ENCODE data around the gene TRPM7.
"Not testable (repeated sequence)": the region's sequence is repeated elsewhere in the genome, so short reads cannot be mapped to it uniquely, and the experiment has no call there.

The TRPM7 gene

DNA sequence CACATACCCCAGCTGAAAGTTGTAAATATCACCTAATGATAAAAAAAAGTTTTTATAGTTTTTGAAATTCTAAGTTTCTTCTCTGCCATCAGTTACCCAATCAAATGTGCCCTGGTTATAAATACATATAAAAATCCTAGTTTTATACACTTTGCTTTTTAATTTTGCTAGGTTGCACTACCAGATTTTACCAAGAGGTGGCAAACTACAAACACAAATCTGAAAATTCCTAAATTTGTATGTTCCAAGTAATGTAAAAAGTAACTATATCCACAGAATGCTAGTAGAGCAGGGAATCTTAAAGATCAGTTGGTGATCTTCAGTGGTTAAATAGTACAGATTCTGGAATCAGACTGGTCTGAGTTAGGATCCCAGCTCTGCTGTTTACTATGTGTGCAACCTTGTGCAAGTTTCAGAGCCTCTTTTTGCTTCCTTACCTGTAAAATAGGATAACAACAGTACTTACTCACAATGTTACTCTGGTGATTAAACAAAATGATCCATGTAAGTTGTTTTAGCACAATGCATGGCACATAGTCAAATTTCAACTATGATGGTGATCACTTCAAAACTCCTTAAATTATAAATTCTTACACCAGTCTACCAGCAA lies 11.0 kb downstream of the TRPM7 start:
- no peak for DNase-seq (ENCODE audit: extremely low spot score, insufficient read length, low read depth)
- peak; percentile 31 for FAIRE-seq

DNA sequence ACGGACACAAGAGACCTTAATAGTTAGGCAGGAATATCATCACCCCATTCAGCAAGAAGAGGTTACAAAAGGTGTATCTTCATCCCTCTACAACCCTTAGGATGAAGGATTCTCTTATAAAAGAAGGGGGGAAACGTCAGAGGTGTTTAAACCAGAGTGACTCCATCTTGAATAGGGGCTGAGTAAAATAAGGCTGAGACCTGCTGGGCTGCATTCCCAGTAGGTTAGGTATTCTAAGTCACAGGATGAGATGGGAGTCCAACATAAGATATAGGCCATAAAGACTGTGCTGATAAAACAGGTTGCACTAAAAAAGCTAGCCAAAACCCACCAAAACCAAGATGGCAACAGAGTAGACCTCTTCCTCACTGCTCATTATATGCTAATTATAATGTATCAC lies 16.5 kb downstream of the TRPM7 start:
- FAIRE-seq (no peak), DNase-seq (ENCODE audit: extremely low spot score, insufficient read length, low read depth) (no peak)

DNA sequence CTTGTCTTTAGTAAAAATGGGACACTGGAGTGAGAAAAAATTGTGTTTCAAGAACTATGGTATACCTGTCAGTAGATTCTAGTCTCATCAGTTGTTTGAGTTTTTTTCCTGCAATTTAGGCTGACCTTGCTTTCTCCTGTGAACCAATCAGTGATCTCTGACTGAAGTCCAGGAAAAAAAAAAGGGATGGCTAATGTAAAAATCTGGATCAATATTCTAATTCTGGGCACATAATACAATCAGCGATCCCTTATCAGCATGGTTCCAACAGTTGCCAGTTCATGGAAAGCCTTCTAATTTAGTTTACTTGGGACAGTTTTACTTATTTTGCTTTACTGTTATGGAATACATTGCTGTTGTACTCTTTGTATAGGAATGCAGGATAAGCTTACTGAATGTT lies 17.0 kb downstream of the TRPM7 start:
- no peak for FAIRE-seq
- no peak for DNase-seq (ENCODE audit: extremely low spot score, insufficient read length, low read depth)

DNA sequence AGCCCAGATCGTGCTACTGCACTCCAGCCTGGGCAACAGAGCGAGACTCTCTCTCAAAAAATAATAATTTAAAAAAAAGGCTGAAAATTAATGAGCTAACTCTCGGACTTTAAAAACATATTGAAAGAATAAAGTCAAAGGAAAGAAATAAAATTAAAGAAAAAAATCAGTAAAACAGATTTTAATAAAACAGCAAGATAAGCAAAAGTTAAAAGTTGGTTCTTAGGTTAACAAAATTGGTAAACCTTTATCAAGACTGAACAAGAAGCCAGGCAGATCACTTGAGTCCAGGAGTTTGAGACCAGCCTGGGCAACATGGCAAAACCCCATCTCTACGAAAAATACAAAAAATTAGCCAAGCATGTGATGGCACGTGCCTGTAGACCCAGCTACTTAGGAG lies 20.7 kb downstream of the TRPM7 start:
- FAIRE-seq: no peak
- DNase-seq (ENCODE audit: extremely low spot score, insufficient read length, low read depth): no peak

DNA sequence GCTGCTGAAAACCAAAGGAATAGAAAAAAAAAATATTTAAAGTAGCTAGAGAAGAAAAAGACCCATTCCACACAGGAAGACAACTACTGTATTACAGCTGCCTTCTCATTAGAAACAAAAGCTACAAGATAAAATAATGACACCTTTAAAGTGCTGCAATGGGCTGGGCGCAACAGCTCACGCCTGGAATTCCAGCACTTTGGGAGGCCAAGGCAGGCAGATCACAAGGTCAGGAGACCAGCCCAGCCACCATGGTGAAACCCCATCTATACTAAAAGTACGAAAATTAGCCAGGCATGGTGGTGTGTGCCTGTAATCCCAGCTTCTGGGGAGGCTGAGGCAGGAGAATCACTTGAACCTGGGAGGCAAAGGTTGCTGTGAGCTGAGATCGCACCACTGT lies 31.0 kb downstream of the TRPM7 start:
- no peak for DNase-seq (ENCODE audit: extremely low spot score, insufficient read length, low read depth)
- no peak for FAIRE-seq

DNA sequence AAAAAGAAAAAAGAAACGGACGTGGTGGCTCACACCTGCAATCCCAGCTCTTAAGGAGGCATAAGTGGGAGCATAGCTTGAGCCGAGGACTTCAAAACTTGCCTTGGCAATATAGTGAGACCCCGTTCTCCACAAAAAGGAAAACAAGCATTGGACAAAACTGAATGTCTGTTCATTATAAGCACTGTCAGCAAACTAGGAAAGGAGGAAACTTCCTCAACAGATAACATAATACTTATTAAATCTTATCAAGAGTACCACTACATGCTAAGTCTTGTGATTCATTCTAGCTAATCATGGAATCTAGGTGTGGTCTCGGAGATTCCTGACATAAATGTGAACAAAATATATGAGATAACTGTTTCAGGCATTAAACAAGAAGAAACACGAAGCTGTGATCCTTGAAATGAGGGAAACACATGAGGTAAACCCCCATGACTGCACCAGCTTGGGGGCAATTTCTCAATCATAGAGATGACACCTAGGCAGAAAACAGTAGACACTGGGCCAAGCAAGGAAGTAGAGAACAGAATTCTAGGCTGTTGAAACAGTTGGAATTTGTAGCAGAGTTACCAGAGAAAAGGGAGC lies 33.3 kb downstream of the TRPM7 start:
- FAIRE-seq: no peak

DNA sequence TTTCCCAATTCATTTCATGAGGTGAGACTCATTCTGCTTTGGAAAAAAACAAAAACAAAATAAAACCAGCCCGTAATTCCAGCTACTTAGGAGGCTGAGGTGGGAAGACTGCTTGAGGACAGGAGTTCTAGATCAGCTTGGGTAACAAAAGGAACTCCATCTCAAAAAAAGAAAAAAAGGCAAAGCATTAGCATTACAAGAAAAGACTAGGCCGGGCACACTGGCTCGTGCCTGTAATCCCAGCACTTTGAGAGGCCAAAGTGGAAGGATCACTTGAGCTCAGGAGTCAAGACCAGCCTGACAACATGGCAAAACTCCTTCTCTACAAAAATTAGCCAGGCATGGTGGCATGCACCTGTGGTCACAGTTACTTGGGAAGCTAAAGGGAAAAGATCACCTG lies 33.9 kb downstream of the TRPM7 start:
- no peak for FAIRE-seq
- DNase-seq (ENCODE audit: extremely low spot score, insufficient read length, low read depth): no peak

More for the DNA sequence above, 33.3 kb downstream of the TRPM7 start:
- DNase-seq (ENCODE audit: extremely low spot score, insufficient read length, low read depth): no peak

DNA sequence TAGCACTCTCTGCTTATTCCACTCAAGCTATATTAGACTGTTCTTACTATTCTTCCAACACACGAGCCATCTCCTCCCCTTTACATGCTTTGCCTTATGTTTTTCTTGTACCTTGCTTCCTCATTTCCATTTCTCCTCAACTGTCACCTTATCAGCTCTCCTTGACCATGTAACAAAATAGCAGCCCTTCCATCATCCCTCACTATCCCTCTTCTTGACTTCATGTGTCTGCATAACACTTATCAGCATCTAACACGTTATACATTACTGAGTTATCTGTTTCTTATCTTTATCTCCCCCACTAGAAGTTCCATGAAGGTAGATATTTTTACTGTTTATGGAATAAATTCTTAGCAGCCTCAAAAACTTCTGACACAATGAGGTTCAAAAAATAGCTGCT lies 45.3 kb downstream of the TRPM7 start:
- FAIRE-seq (no peak), DNase-seq (ENCODE audit: extremely low spot score, insufficient read length, low read depth) (no peak)

DNA sequence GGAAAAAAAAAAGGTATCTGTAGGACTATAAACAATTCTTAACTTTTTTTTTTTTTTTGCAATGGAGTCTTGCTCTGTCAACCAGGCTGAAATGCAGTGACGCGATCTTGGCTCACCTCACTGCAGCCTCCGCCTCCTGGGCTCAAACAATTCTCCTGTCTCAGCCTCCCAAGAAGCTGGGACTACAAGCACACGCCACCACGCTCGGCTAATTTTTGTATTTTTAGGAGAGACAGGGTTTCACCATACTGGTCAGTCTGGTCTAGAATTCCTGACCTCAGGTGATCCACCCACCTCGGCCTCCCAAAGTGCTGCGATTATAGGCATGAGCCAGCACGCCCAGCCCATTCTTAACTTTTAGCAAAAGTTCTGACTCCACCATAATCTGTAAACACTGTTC lies 50.5 kb downstream of the TRPM7 start:
- FAIRE-seq (no peak), DNase-seq (ENCODE audit: extremely low spot score, insufficient read length, low read depth) (no peak)

DNA sequence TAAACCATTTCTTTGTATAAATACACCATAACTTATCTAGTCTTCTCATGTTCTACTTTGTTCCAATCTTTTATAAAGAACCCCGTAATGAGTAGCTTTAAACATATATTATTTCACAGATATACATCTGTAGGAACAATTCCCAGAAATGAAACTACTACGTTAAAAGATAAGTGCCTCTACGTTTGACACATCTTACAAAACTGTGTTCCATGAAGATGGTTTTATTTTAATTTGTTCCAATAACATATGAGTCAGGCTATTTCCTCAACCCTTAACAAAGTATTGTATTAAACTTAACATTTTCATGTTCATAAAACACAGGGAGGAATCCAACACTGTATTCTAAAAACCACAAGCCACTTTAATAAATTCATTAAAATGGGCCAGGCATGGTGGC lies 52.9 kb downstream of the TRPM7 start:
- no peak for FAIRE-seq

DNA sequence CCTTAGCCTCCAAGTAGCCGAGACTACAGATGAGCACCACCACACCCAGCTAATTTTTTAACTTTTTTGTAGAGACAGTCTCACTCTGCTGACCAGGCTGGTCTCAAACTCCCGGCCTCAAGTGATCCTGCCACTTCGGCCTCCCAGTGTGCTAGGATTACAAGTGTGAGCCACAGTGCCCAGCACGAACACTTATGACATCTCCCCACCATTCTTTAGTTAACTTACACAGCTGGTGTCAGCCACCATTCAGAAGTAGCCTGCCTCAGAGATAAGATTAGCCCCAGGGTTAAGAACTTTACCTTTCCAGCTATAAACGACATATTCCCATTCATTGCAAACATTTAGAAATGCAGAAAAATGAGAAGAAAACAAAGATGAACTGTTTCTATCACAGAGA lies 58.2 kb downstream of the TRPM7 start:
- DNase-seq (ENCODE audit: extremely low spot score, insufficient read length, low read depth): no peak
- FAIRE-seq: no peak

More for the DNA sequence above, 52.9 kb downstream of the TRPM7 start:
- DNase-seq (ENCODE audit: extremely low spot score, insufficient read length, low read depth): no peak

DNA sequence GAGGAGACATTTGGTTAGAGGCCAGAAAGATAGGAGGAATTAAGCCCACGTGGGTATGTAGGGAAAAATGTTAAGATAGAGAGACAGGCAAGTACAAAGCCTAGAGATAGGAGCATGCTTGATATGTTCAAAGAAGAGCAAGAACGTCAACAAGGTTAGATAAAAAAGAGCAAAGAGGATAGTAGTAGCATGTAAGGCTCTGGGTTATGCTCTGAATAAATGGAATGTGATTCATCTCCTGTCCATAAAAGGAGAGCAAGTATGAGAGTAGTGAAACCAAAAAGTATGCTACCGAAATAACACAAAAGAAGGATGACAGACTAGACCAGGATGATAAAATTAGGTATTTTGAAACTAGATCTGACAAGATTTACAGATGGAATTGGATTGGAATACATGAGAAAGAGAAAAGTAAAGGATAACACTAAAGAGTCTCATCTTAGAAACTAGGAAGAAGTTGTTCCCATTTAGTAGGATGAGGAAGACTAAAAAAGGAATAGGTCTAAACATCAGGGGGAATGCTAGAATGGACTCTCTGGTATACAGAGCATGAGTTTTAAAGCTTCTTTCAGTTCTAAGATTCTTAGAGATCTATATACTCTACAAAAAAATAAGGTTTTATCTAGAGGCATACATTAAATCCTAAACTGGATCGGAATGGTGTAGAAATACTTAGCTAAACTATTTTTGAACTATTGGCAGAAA lies 59.1 kb downstream of the TRPM7 start:
- no peak for DNase-seq (ENCODE audit: extremely low spot score, insufficient read length, low read depth)
- no peak for FAIRE-seq

DNA sequence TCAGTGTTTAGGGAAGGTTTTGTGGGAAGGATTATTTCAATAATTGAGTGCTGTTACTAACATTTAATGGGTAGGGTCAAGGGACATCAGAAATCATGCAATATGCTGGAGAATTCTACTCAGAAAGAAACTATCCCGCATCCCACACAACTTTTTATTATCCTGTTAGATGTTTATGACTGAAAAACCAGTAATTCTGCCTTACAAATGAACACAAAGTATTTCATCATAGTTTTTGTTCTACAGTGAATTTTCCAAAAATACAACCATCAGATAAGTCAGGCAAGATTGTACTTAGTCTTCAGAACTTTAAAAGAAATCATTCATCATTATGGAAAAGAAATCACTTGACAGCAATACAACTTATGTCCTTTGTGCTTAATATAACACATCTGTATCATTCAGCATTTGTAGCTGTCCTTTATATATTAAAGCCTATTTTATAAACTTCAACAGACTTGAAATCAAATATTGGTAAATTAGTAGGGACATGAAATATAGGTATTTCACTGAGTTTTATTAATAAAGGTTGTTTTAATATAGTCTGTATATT lies 61.9 kb downstream of the TRPM7 start:
- FAIRE-seq: no peak
- no peak for DNase-seq (ENCODE audit: extremely low spot score, insufficient read length, low read depth)

DNA sequence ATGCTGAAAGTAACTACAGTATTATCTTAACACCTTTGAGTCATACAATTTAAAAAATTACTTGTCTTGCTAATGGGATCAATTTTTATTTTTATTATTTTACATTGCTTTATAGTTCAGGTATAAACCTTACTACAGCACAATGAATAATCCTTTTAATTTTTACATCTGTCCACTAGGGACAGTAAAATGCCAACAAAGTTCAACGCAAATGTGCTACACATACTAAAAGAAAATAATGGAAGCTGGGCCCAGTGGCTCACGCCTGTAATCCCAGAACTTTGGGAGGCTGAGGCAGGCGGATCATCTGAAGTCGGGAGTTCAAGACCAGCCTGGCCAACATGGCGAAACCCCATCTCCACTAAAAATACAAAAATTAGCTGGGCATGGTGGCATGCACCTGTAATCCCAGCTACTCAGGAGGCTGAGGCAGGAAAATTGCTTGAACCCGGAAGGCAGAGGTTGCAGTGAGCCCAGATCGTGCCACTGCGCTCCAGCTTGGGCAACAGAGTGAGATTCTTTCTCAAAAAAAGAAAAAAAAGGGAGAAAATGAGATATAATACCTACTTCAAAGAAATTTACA lies 64.1 kb downstream of the TRPM7 start:
- not testable (repeated sequence) for DNase-seq (ENCODE audit: extremely low spot score, insufficient read length, low read depth)

DNA sequence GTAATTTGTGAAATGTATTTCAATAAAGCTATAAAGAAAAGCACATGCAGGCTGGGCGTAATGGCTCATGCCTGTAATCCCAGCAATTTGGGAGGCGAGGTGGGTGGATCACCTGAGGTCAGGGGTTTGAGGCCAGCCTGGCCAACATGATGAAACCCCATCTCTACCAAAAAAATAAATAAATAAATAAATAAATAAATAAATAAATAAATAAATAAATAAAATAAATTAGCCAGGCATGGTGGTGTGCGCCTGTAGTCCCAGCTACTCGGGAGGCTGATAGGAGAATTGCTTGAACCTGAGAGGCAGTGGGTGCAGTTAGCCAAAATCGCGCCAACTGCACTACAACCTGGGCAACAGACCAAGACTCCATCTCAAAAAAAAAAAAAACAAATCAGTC lies 69.6 kb downstream of the TRPM7 start:
- FAIRE-seq: not testable (repeated sequence)

More for the DNA sequence above, 64.1 kb downstream of the TRPM7 start:
- FAIRE-seq: not testable (repeated sequence)

DNA sequence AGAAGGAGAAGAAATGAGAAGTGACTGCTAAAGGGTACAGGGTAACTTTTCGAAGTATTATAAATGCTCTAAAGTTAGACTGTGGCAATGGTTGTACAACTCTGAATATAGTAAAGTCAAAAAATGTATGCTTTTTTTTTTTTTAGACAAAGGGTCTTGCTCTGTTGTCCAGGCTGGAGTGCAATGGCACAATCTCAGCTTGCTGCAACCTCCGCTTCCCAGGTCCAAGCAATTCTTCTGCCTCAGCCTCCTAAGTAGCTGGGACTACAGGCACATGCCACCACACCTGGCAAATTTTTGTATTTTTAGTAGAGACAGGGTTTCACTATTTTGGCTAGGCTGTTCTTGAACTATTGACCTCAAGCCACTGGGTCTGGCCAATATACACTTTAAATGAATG lies 70.0 kb downstream of the TRPM7 start:
- not testable (repeated sequence) for FAIRE-seq; DNase-seq (ENCODE audit: extremely low spot score, insufficient read length, low read depth)

More for the DNA sequence above, 69.6 kb downstream of the TRPM7 start:
- not testable (repeated sequence) for DNase-seq (ENCODE audit: extremely low spot score, insufficient read length, low read depth)

DNA sequence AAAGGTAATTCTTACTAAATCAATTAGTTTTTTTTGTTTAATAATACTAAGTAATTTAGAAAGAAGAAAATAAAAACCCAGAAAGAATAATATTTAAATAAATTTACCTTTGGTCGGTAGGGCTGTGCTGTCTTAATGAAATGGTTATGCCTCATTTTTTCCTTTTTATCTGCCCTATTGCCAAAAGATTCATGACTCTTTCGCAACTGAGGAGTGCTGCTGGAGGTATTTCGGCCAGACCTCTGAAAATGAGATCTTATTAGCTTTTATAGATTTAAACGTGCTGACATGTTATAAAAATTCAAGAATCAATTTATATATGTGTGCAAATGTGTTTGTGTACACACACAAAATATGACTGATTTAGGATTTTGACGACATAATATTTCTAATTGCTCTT lies 73.0 kb downstream of the TRPM7 start:
- DNase-seq (ENCODE audit: extremely low spot score, insufficient read length, low read depth) (no peak), FAIRE-seq (no peak)

DNA sequence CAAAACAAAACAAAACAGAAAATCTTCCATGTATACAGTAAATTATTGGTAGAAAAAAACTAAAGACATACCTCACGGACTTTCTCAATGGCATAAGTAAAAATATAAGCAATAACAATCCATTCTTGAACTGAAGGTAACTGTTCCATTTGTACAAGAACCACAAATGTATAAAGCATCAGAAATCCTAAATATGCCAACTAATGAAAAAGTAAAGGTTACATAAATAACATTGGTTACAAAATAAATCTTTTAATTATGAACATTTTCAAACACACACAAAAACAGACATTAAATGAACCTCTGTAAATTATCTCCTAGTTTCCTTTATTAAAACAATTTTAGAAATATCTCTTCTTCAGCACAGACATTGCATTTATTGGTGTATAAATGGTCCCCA lies 79.5 kb downstream of the TRPM7 start:
- FAIRE-seq (no peak), DNase-seq (ENCODE audit: extremely low spot score, insufficient read length, low read depth) (no peak)

DNA sequence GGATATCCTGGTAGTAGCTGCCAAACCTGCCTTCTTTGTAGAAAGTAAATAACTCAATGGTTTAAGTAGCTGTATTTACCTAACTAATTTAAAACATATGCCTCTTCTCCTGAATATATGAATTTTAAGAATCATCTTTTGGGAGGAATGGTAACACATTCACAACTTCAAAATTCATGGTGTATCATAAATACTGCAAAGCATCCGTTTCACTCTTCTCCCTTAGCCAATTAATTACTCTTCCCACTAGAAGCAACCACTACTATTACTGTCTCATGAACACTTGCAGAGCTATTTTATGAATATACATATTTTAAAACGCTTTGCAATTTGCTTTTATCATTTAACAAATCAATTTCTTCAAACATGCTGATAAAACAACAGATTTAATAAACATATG lies 81.1 kb downstream of the TRPM7 start:
- DNase-seq (ENCODE audit: extremely low spot score, insufficient read length, low read depth) (no peak), FAIRE-seq (no peak)

DNA sequence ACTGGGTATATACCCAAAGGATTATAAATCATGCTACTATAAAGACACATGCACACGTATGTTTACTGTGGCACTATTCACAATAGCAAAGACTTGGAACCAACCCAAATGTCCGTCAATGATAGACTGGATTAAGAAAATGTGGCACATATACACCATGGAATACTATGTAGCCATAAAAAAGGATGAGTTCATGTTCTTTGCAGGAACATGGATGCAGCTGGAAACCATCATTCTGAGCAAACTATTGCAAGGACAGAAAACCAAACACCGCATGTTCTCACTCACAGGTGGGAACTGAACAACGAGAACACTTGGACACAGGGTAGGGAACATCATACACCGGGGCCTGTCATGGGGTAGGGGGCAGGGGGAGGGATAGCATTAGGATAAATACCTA lies 84.6 kb downstream of the TRPM7 start:
- not testable (repeated sequence) for DNase-seq (ENCODE audit: extremely low spot score, insufficient read length, low read depth); FAIRE-seq

DNA sequence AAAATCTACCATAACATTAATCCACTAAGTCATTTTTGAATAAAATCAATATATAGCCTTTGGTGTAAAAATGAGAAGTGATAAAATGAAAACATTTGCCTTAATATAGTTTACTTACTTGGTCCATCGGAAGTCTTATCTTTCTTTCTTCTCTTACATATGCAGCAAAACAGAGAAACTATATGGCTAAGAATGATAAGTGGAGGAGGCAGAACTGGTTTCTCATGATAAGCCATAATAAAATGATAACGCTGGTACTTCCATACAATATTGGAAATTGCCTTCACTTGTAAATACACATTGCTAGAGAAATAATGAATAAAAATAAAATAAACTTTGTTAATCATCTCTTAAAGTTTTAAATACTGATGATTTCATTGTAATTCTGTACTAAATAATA lies 92.3 kb downstream of the TRPM7 start:
- DNase-seq (ENCODE audit: extremely low spot score, insufficient read length, low read depth): no peak
- no peak for FAIRE-seq

Data from GM18507 (cell line).